HepG2 (cell line): ENCODE data around the gene MCFD2. TPM values are rescaled to one million over a fixed set of nuclear protein-coding genes. Genes with fewer than 3 reads are reported as not detected.

Source experiments
- ATAC-seq: fragments of 200-7000 bp; cut with Tn5 transposase; 3 replicates; pipeline ENCODE4 v1.9.1; 2020; ENCODE audit warnings: mild to moderate bottlenecking, moderate library complexity
- BruUV-seq: library from RNA; stranded (reverse); fragments of 400-500 nt; replicated peaks from 2 replicates; lab custom pipeline; 2021; lab: Mats Ljungman, UMichigan
- CTCF ChIA-PET: fragments of 300-600 bp; formaldehyde crosslinking; extraction: SDS; loops from one replicate; lab custom pipeline; 2021; ENCODE audit warnings: low total read pairs, inconsistent platforms, low intra/inter-chr PET ratio; lab: Yijun Ruan, JAX
- POLR2A ChIA-PET: fragments of 350-600 bp; sonication (Branson Sonifier 250); formaldehyde crosslinking; loops from one replicate; lab custom pipeline; 2020; ENCODE audit warnings: antibody characterized with exemption, inconsistent platforms; lab: Yijun Ruan, JAX
- DNase-seq: peaks from one replicate; pipeline ENCODE4 v3.0.0-alpha.2; 2015; ENCODE audit warnings: low spot score
- FAIRE-seq: peaks from 3 replicates; lab custom pipeline; 2011; peaks lifted over from hg19 to GRCh38; lab: Jason Lieb, UNC
- H2AFZ ChIP-seq: one replicate; pipeline ENCODE4 v1.6.1; 2011; ENCODE audit warnings: low read length, inconsistent platforms
- H3K27ac ChIP-seq: fragments of 300-600 bp; 3 replicates; pipeline ENCODE4 v1.8.0; 2011; ENCODE audit warnings: mixed run types, mild to moderate bottlenecking, mixed read lengths, low read length, inconsistent platforms; ENCODE audit not compliant: insufficient read depth; ENCODE audit errors: extremely low read length
- H3K27me3 ChIP-seq, 2 experiments: fragments of 200-600 bp in 1 of 2; 2 replicates in 1 of 2; 3 replicates in 1 of 2; pipeline versions ENCODE4 v1.6.0 to v1.8.0; 2011; ENCODE audit warnings: low read length in 2 of 2, mild to moderate bottlenecking in 2 of 2, moderate library complexity in 2 of 2, inconsistent platforms in 1 of 2; ENCODE audit not compliant: insufficient read depth in 2 of 2, control insufficient read depth in 1 of 2
- H3K36me3 ChIP-seq, 2 experiments: fragments of 200-600 bp in 1 of 2; replicated peaks in 1 of 2; 2 replicates in 1 of 2; 3 replicates in 1 of 2; pipeline versions ENCODE4 v1.5.1 to v1.8.0; 2011; ENCODE audit warnings: low read length in 2 of 2, inconsistent platforms in 1 of 2; ENCODE audit not compliant: insufficient read depth in 2 of 2, control insufficient read depth in 1 of 2
- H3K4me1 ChIP-seq: 2 replicates; pipeline ENCODE4 v1.5.1; 2012; ENCODE audit warnings: low read length, inconsistent platforms; ENCODE audit not compliant: insufficient read depth
- H3K4me2 ChIP-seq: 2 replicates; pipeline ENCODE4 v1.6.0; 2011; ENCODE audit warnings: low read depth, low read length, inconsistent platforms
- H3K4me3 ChIP-seq, 3 experiments: fragments of 200-600 bp in 1 of 3; sonication (generic), shearing (Covaris generic) in 1 of 3; replicated peaks in 1 of 3; 2 replicates each; pipeline ENCODE4 v1.5.1; 2011 to 2016; ENCODE audit warnings: low read length in 3 of 3, inconsistent platforms in 2 of 3, low read depth in 2 of 3, mild to moderate bottlenecking in 2 of 3, control low read depth in 1 of 3, mixed read lengths in 1 of 3; ENCODE audit not compliant: insufficient read depth in 1 of 3
- H3K79me2 ChIP-seq: one replicate; pipeline ENCODE4 v1.6.1; 2011; ENCODE audit warnings: low read length, inconsistent platforms; ENCODE audit not compliant: insufficient read depth
- H3K9ac ChIP-seq: 2 replicates; pipeline ENCODE4 v1.6.0; 2011; ENCODE audit warnings: mild to moderate bottlenecking, low read depth, low read length, inconsistent platforms; ENCODE audit not compliant: insufficient read depth
- H3K9me3 ChIP-seq: 2 replicates; pipeline ENCODE4 v1.5.1; 2012; ENCODE audit warnings: mild to moderate bottlenecking, low read length
- H4K20me1 ChIP-seq: 2 replicates; pipeline ENCODE4 v1.6.0; 2011; ENCODE audit warnings: inconsistent platforms, mild to moderate bottlenecking, low read length, moderate library complexity; ENCODE audit not compliant: insufficient read depth
- AHDC1 ChIP-seq: sonication (generic); formaldehyde crosslinking; IDR thresholded peaks from 2 replicates; pipeline ENCODE4 v1.5.1; 2020; ENCODE audit warnings: mild to moderate bottlenecking, missing genetic modification reagents, borderline replicate concordance
- CENPX ChIP-seq: sonication (generic); formaldehyde crosslinking; IDR thresholded peaks from 2 replicates; pipeline ENCODE4 v1.9.0; 2021; ENCODE audit warnings: mild to moderate bottlenecking, missing genetic modification reagents, moderate library complexity
- FOSL2 ChIP-seq: sonication (generic); formaldehyde crosslinking; IDR thresholded peaks from 2 replicates; pipeline ENCODE4 v1.4.0; 2020; ENCODE audit warnings: missing genetic modification reagents
- MED8 ChIP-seq: sonication (generic); formaldehyde crosslinking; IDR thresholded peaks from 2 replicates; pipeline ENCODE4 v1.8.1; 2023; ENCODE audit warnings: mild to moderate bottlenecking, missing genetic modification reagents; ENCODE audit not compliant: insufficient replicate concordance
- MXI1 ChIP-seq: IDR thresholded peaks from 3 replicates; pipeline ENCODE4 v1.6.1; 2012; ENCODE audit warnings: low read depth, low read length, inconsistent platforms, borderline replicate concordance
- RARA ChIP-seq: IDR thresholded peaks from 2 replicates; pipeline ENCODE4 v1.6.1; 2016; ENCODE audit warnings: missing genetic modification reagents, missing compliant biosample characterization
- STAT6 ChIP-seq: sonication (generic); formaldehyde crosslinking; IDR thresholded peaks from 2 replicates; pipeline ENCODE4 v1.4.0; 2020; ENCODE audit warnings: missing genetic modification reagents, mild to moderate bottlenecking, borderline replicate concordance
- ZNF512B ChIP-seq: sonication (generic); formaldehyde crosslinking; IDR thresholded peaks from 2 replicates; pipeline ENCODE4 v1.5.1; 2020; ENCODE audit warnings: missing genetic modification reagents, mild to moderate bottlenecking, borderline replicate concordance
- WGBS: methylation state at CpG from one replicate; pipeline ENCODE4 v1.1.6; 2017; ENCODE audit warnings: low lambda C conversion rate; 5-methylcytosine and 5-hydroxymethylcytosine counted together
- in situ Hi-C: cut with HindIII; loops from 2 replicates; pipeline ENCODE4 v1.10.0; 2017; ENCODE audit warnings: low pct_unique_long_range_greater_than_20kb; ENCODE audit not compliant: extremely low pct_ligation_motif_present
- intact Hi-C: fragments of 100-400 bp; cut with micrococcal nuclease; formaldehyde crosslinking; loops from one replicate; pipeline ENCODE4 v1.10.0; 2022; ENCODE audit not compliant: unreplicated experiment
- polyA plus RNA-seq, 8 experiments: library from polyadenylated mRNA; depleted of rRNA in 3 of 8; stranded (reverse) in 7 of 8; unstranded in 1 of 8; fragments of >200 nt; fragmentation: Illumina TruSeq in 4 of 8; extraction: Trizol in 4 of 8; gene quantifications; 2 replicates each; pipeline versions ENCODE4 v1.2.1 to v1.2.3, GENCODE V29; 2011 to 2016; ENCODE audit warnings: low read depth in 4 of 8, missing spikeins in 1 of 8, mixed read lengths in 1 of 8; ENCODE audit not compliant: insufficient read depth in 1 of 8
- total RNA-seq, 5 experiments: library from RNA; depleted of rRNA; stranded (reverse); fragments of >200 nt; fragmentation: Illumina TruSeq; extraction: Trizol; gene quantifications; 2 replicates each; pipeline ENCODE4 v1.2.3, GENCODE V29; 2016; ENCODE audit warnings: low read depth in 1 of 5

The MCFD2 gene
- total and polyA plus RNA-seq, 2 of the 13 experiments (the other 11 are each of a cell fraction or from before 2014, with no cell fraction given): 183 to 232 TPM

- CTCF ChIA-PET: no interaction called here
- FAIRE-seq: peak; percentile 39
- H3K27me3 ChIP-seq: no peaks in the 10 kb centered on the region
- 0 out of 2 replicates have a peak, but pooled peaks have one; percentile 32 for TF ChIP-seq AHDC1
- no peak for TF ChIP-seq MXI1
- TF ChIP-seq STAT6 (CRISPR knock-in tag): 0 out of 2 replicates have a peak, but pooled peaks have one; percentile 15
- no peak for TF ChIP-seq CENPX (CRISPR knock-in tag)
- peak; percentile 56 for TF ChIP-seq FOSL2
- TF ChIP-seq ZNF512B (CRISPR knock-in tag): no peak
- TF ChIP-seq RARA (CRISPR knock-in tag): peak; percentile 41; the same call in 1 of the 2 replicates
- TF ChIP-seq MED8 (CRISPR knock-in tag): no peak
Observed at GRCh38 chr2:46963941-46964673, 48.5 kb upstream of the MCFD2 start.

More at GRCh38 chr2:46963941-46964673, 48.5 kb upstream of the MCFD2 start:
- Histone ChIP-seq H3K79me2 (peaks cover 10% of the 10 kb centered on the region), H3K36me3 (peaks cover 6 to 21% of the 10 kb centered on the region in 2 experiments; a peak in 3 of 5 replicates), H2AFZ (no peak overlapping the region), H4K20me1 (no peaks in the 10 kb centered on the region), H3K9ac (peak overlapping the region; percentile 8; the same call in 1 of the 2 replicates), H3K27ac (peak overlapping the region; percentile 50), H3K4me1 (peaks cover 70% of the 10 kb centered on the region), H3K4me3 (no peak overlapping the region), H3K9me3 (no peaks in the 10 kb centered on the region), H3K4me2 (no peak overlapping the region)
- no TSS peak for BruUV-seq
- DNase-seq: peak; percentile 39
- POLR2A ChIA-PET: interaction anchor here (4.2 kb wide), 1 partner anchor 9 kb away, joined by 27 read pairs; no protein-coding TSS in a partner anchor
- intact Hi-C loops (loop anchor here (5.0 kb wide), 1 partner anchor 1352 kb away; the partner anchor contains the start of gene SRBD1), in situ Hi-C loops (no loop called here)
- 70% methylated on average over 7 of the region's 7 CpGs for WGBS
- peak; percentile 50 for ATAC-seq
